Uterus (tissue), 4 donors: ENCODE measurements around the gene ZNF330. TPM values are rescaled to one million over a fixed set of nuclear protein-coding genes. Genes with fewer than 3 reads are reported as not detected.

ENCODE experiments used
- DNase-seq, 2 donors: peaks; one replicate each; pipeline ENCODE4 v3.0.0-alpha.2; 2019 to 2020
- H3K27ac ChIP-seq, 2 donors: fragments of 200-600 bp; sonication (generic); 1 replicate in 1 of 2; 2 replicates in 1 of 2; pipeline ENCODE4 v1.5.1; 2016 to 2018
- H3K27me3 ChIP-seq, 2 donors: fragments of 200-600 bp; sonication (generic); one replicate each; pipeline ENCODE4 v1.5.1; 2018 to 2019; ENCODE audit warnings: control low read depth in 1 of 2
- H3K36me3 ChIP-seq, 2 donors: fragments of 200-600 bp; sonication (generic); one replicate each; pipeline ENCODE4 v1.5.1; 2019; ENCODE audit warnings: control low read depth in 1 of 2
- H3K4me1 ChIP-seq, 2 donors: fragments of 200-600 bp; sonication (generic); one replicate each; pipeline ENCODE4 v1.5.1; 2018 to 2019; ENCODE audit warnings: control low read depth in 1 of 2
- H3K4me3 ChIP-seq, 2 donors: fragments of 200-600 bp; sonication (generic); 1 replicate in 1 of 2; 2 replicates in 1 of 2; pipeline ENCODE4 v1.5.1; 2018 to 2019; ENCODE audit warnings: mild to moderate bottlenecking in 1 of 2
- H3K9me3 ChIP-seq, 2 donors: fragments of 200-600 bp; sonication (generic); one replicate each; pipeline ENCODE4 v1.5.1; 2019; ENCODE audit warnings: control low read depth in 1 of 2
- POLR2A ChIP-seq, 2 donors: fragments of 450-650 bp; IDR thresholded peaks; one replicate each; pipeline ENCODE4 v1.6.1; 2016; ENCODE audit warnings: antibody characterized with exemption in 2 of 2, mild to moderate bottlenecking in 1 of 2, moderate library complexity in 1 of 2
- intact Hi-C: fragments of 100-400 bp; cut with DNase I; formaldehyde crosslinking; loops from one replicate; pipeline ENCODE4 v1.15.1; 2023; ENCODE audit warnings: low total_unique reads
- total RNA-seq, 4 donors: library from RNA; depleted of rRNA in 3 of 4; stranded (reverse); fragments of >200 nt in 3 of 4; gene quantifications; one replicate each; pipeline versions ENCODE4 v1.1.0 to v1.2.4, GENCODE V29; 2014 to 2023
- TF ChIP-seq, protein P1 (sequence below), 4 experiments: fragments of 200-600 bp in 2 of 4; fragments of 450-650 bp in 2 of 4; sonication (generic) in 2 of 4; IDR thresholded peaks; one replicate each; pipeline ENCODE4 v1.5.1; 2016 to 2019; ENCODE audit warnings: antibody characterized with exemption in 4 of 4, mild to moderate bottlenecking in 2 of 4, moderate library complexity in 1 of 4
- donor health status: DM: yes; HTN: yes; CAD: no.

ZNF330 gene
- total RNA-seq, 4 donors from 2014 or later, result 24.1 to 73.0 (median 39.1) TPM

DNA sequence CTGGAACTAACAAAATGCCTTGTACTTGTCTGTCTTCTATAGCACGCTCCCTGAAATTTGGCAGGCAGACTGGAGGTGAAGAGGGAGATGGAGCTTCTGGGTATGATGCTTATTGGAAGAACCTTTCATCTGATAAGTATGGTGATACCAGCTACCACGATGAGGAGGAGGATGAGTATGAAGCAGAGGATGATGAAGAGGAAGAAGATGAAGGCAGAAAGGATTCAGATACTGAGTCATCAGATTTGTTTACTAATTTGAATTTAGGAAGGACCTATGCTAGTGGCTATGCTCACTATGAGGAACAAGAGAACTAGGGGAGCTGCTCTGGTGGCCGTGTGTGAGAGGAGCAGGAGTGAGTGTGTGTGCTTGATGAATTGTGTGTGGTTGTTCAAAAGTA lies 13.0 kb downstream of the ZNF330 start:
- H3K36me3 ChIP-seq, result no peaks in the 10 kb centered on the region
- H3K27me3 ChIP-seq, result no peaks in the 10 kb centered on the region
- H3K27ac ChIP-seq, result no peak overlapping the region
- no peak for DNase-seq
- H3K9me3 ChIP-seq, result no peaks in the 10 kb centered on the region
- TF ChIP-seq, protein P1, sequence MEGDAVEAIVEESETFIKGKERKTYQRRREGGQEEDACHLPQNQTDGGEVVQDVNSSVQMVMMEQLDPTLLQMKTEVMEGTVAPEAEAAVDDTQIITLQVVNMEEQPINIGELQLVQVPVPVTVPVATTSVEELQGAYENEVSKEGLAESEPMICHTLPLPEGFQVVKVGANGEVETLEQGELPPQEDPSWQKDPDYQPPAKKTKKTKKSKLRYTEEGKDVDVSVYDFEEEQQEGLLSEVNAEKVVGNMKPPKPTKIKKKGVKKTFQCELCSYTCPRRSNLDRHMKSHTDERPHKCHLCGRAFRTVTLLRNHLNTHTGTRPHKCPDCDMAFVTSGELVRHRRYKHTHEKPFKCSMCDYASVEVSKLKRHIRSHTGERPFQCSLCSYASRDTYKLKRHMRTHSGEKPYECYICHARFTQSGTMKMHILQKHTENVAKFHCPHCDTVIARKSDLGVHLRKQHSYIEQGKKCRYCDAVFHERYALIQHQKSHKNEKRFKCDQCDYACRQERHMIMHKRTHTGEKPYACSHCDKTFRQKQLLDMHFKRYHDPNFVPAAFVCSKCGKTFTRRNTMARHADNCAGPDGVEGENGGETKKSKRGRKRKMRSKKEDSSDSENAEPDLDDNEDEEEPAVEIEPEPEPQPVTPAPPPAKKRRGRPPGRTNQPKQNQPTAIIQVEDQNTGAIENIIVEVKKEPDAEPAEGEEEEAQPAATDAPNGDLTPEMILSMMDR (IDR thresholded peaks at IDR 0.05), result no peak
- no peak for TF ChIP-seq POLR2A (IDR thresholded peaks at IDR 0.05)
- no peak overlapping the region for H3K4me3 ChIP-seq
- H3K4me1 ChIP-seq, result no peaks in the 10 kb centered on the region
- intact Hi-C loops, result no loop called here

- Histone ChIP-seq H3K27ac (no peak overlapping the region), H3K36me3 (no peaks in the 10 kb centered on the region), H3K27me3 (no peaks in the 10 kb centered on the region), H3K9me3 (no peaks in the 10 kb centered on the region), H3K4me1 (no peaks in the 10 kb centered on the region), H3K4me3 (no peak overlapping the region)
- intact Hi-C loops, result no loop called here
- no peak for TF ChIP-seq POLR2A (IDR thresholded peaks at IDR 0.05)
- TF ChIP-seq, protein P1 (IDR thresholded peaks at IDR 0.05), result no peak
- DNase-seq, result no peak
Observed at GRCh38 chr4:141238186-141238585, 17.5 kb downstream of the ZNF330 start.

DNA sequence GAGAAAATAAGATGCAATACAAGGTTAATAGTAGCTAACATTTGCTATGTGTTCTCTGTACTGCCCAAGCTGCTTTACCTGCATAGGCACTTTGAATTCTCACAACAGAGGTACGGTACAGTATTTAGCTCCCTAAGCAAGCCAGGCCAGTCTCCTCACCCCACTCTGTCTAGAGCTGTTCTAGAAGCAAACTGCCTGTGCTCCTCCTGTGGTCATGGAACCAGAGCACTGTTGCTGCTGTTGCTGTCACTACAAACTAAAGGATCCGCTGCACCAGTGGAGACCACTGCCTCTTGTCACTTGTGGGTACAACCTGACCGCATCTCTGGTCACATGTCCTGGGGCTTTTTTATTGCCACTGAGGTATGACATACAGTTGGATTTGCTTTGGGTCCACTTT lies 19.6 kb downstream of the ZNF330 start:
- H3K9me3 ChIP-seq, result no peaks in the 10 kb centered on the region
- intact Hi-C loops, result no loop called here
- no peak for DNase-seq
- TF ChIP-seq POLR2A (IDR thresholded peaks at IDR 0.05), result no peak
- TF ChIP-seq, protein P1 (IDR thresholded peaks at IDR 0.05), result no peak
- H3K27me3 ChIP-seq, result no peaks in the 10 kb centered on the region
- no peak overlapping the region for H3K27ac ChIP-seq
- H3K4me3 ChIP-seq, result no peak overlapping the region
- H3K4me1 ChIP-seq, result no peaks in the 10 kb centered on the region
- H3K36me3 ChIP-seq, result no peaks in the 10 kb centered on the region

DNA sequence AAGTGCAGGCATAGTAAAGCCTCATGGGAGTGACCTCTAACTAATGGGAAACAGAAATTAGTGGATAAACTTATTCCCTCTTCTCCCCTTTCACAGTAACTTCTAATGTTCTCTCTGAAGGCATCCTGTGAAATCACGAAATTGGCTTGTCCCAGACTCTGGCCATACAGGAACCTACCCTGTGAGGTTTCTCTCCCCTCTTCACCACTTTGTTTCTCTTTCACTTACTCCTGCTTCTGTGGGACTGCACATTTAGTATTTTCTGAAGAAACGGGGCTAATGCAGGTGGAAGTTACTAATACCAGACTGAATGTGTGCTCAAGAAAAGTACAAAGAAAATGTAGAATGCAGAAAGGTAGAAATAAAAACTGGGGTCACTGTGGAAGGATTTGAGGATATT lies 20.0 kb downstream of the ZNF330 start:
- H3K9me3 ChIP-seq, result no peaks in the 10 kb centered on the region
- DNase-seq, result no peak
- no peak overlapping the region for H3K27ac ChIP-seq
- no peaks in the 10 kb centered on the region for H3K4me1 ChIP-seq
- H3K27me3 ChIP-seq, result no peaks in the 10 kb centered on the region
- intact Hi-C loops, result no loop called here
- TF ChIP-seq, protein P1 (IDR thresholded peaks at IDR 0.05), result no peak
- TF ChIP-seq POLR2A (IDR thresholded peaks at IDR 0.05), result no peak
- no peak overlapping the region for H3K4me3 ChIP-seq
- no peaks in the 10 kb centered on the region for H3K36me3 ChIP-seq

- intact Hi-C loops, result no loop called here
- H3K9me3 ChIP-seq, result no peaks in the 10 kb centered on the region
- no peaks in the 10 kb centered on the region for H3K4me1 ChIP-seq
- no peak for DNase-seq
- no peak for TF ChIP-seq POLR2A (IDR thresholded peaks at IDR 0.05)
- TF ChIP-seq, protein P1 (IDR thresholded peaks at IDR 0.05), result no peak
- no peak overlapping the region for H3K27ac ChIP-seq
- no peaks in the 10 kb centered on the region for H3K36me3 ChIP-seq
- no peak overlapping the region for H3K4me3 ChIP-seq
- no peaks in the 10 kb centered on the region for H3K27me3 ChIP-seq
Observed at GRCh38 chr4:141241986-141242385, 21.3 kb downstream of the ZNF330 start.
